IMR-90 (cell line): Measurements from ENCODE around the gene CFAP69. TPM values are rescaled to one million over a fixed set of nuclear protein-coding genes. Genes with fewer than 3 reads are reported as not detected.

ENCODE experiments used
- ATAC-seq: fragments of 200-7000 bp; cut with Tn5 transposase; 2 replicates; pipeline ENCODE4 v1.9.1; 2020; ENCODE audit warnings: low read depth, mild to moderate bottlenecking, moderate library complexity
- BruUV-seq: library from RNA; stranded (reverse); fragments of 400-500 nt; replicated peaks from 2 replicates; lab custom pipeline; 2021; lab: Mats Ljungman, UMichigan
- CTCF ChIA-PET: fragments of 300-600 bp; formaldehyde crosslinking; extraction: SDS; loops from one replicate; lab custom pipeline; 2021; ENCODE audit warnings: antibody characterized with exemption; lab: Yijun Ruan, JAX
- POLR2A ChIA-PET: fragments of 300-600 bp; sonication (Branson Sonifier 250); formaldehyde crosslinking; loops from one replicate; lab custom pipeline; 2022; ENCODE audit warnings: antibody characterized with exemption; ENCODE audit not compliant: unreplicated experiment; lab: Charles Lee
- DNase-seq: peaks from one replicate; pipeline ENCODE4 v3.0.0; 2013
- H2AFZ ChIP-seq: replicated peaks from 2 replicates; pipeline ENCODE3; 2013; ENCODE audit warnings: low read length, mild to moderate bottlenecking; ENCODE audit not compliant: poor library complexity
- H2AK5ac ChIP-seq: 2 replicates; pipeline ENCODE4 v1.6.1; 2013; ENCODE audit warnings: low read depth, low read length, inconsistent platforms
- H2AK9ac ChIP-seq: replicated peaks from 2 replicates; pipeline ENCODE3; 2013; ENCODE audit warnings: mild to moderate bottlenecking, low read depth, low read length, moderate library complexity; ENCODE audit not compliant: poor library complexity
- H2BK120ac ChIP-seq: 2 replicates; pipeline ENCODE4 v1.6.1; 2013; ENCODE audit warnings: low read depth, low read length, inconsistent platforms
- H2BK15ac ChIP-seq: 3 replicates; pipeline ENCODE4 v1.6.1; 2013; ENCODE audit warnings: low read depth, low read length, inconsistent platforms
- H2BK20ac ChIP-seq: 2 replicates; pipeline ENCODE4 v1.6.1; 2013; ENCODE audit warnings: low read depth, mild to moderate bottlenecking, inconsistent platforms, low read length, moderate library complexity
- H2BK5ac ChIP-seq: 2 replicates; pipeline ENCODE4 v1.6.1; 2013; ENCODE audit warnings: mild to moderate bottlenecking, low read depth, low read length, inconsistent platforms; ENCODE audit not compliant: poor library complexity, severe bottlenecking
- H3K14ac ChIP-seq: replicated peaks from 2 replicates; pipeline ENCODE4 v1.6.1; 2013; ENCODE audit warnings: low read depth, low read length, inconsistent platforms
- H3K18ac ChIP-seq: 2 replicates; pipeline ENCODE4 v1.6.1; 2013; ENCODE audit warnings: low read depth, low read length, control low read depth
- H3K23ac ChIP-seq: 2 replicates; pipeline ENCODE4 v1.6.1; 2013; ENCODE audit warnings: low read depth, low read length, inconsistent platforms
- H3K27ac ChIP-seq: 2 replicates; pipeline ENCODE4 v1.5.1; 2013; ENCODE audit warnings: mild to moderate bottlenecking, control low read depth, low read length; ENCODE audit not compliant: insufficient read depth
- H3K27me3 ChIP-seq: 2 replicates; pipeline ENCODE4 v1.6.1; 2013; ENCODE audit warnings: low read length; ENCODE audit not compliant: control insufficient read depth, insufficient read depth
- H3K36me3 ChIP-seq: 2 replicates; pipeline ENCODE4 v1.6.1; 2013; ENCODE audit warnings: low read length, mixed read lengths; ENCODE audit not compliant: control insufficient read depth, insufficient read depth
- H3K4ac ChIP-seq: 2 replicates; pipeline ENCODE4 v1.6.1; 2013; ENCODE audit warnings: low read depth, low read length, inconsistent platforms
- H3K4me1 ChIP-seq: 2 replicates; pipeline ENCODE4 v1.6.1; 2013; ENCODE audit warnings: low read length, mixed read lengths; ENCODE audit not compliant: control insufficient read depth, insufficient read depth
- H3K4me2 ChIP-seq: 2 replicates; pipeline ENCODE4 v1.6.1; 2013; ENCODE audit warnings: low read depth, mild to moderate bottlenecking, control low read depth, low read length, moderate library complexity
- H3K4me3 ChIP-seq: 2 replicates; pipeline ENCODE4 v1.5.1; 2013; ENCODE audit warnings: low read depth, mild to moderate bottlenecking, control low read depth, low read length, moderate library complexity; ENCODE audit not compliant: insufficient read depth
- H3K56ac ChIP-seq: 2 replicates; pipeline ENCODE4 v1.6.1; 2013; ENCODE audit warnings: low read length, inconsistent platforms; ENCODE audit not compliant: insufficient read depth; ENCODE audit errors: extremely low read depth
- H3K79me1 ChIP-seq, 2 experiments: 2 replicates each; pipeline ENCODE4 v1.6.1; 2013; ENCODE audit warnings: low read length in 2 of 2, inconsistent platforms in 1 of 2, low read depth in 1 of 2
- H3K9ac ChIP-seq: 2 replicates; pipeline ENCODE4 v1.6.1; 2013; ENCODE audit warnings: low read depth, low read length, control low read depth
- H3K9me1 ChIP-seq: 2 replicates; pipeline ENCODE4 v1.6.1; 2013; ENCODE audit warnings: low read length, inconsistent platforms; ENCODE audit not compliant: insufficient read depth
- H3K9me3 ChIP-seq: 2 replicates; pipeline ENCODE4 v1.6.1; 2013; ENCODE audit warnings: low read length; ENCODE audit not compliant: control insufficient read depth, insufficient read depth
- H4K20me1 ChIP-seq: 2 replicates; pipeline ENCODE4 v1.6.1; 2013; ENCODE audit warnings: low read length, inconsistent platforms; ENCODE audit not compliant: insufficient read depth
- H4K5ac ChIP-seq: 2 replicates; pipeline ENCODE4 v1.6.1; 2013; ENCODE audit warnings: mild to moderate bottlenecking, low read depth, low read length, control low read depth
- H4K8ac ChIP-seq, 2 experiments: 2 replicates each; pipeline ENCODE4 v1.6.1; 2013; ENCODE audit warnings: low read depth in 2 of 2, low read length in 2 of 2, control low read depth in 1 of 2, inconsistent platforms in 1 of 2
- H4K91ac ChIP-seq: 2 replicates; pipeline ENCODE4 v1.6.1; 2013; ENCODE audit warnings: low read depth, low read length, inconsistent platforms; ENCODE audit not compliant: insufficient read depth
- BHLHE40 ChIP-seq: fragments of 150-350 bp; IDR thresholded peaks from 2 replicates; pipeline ENCODE4 v1.6.1; 2016; ENCODE audit warnings: mild to moderate bottlenecking, low read depth, low read length
- CEBPB ChIP-seq: IDR thresholded peaks from 2 replicates; pipeline ENCODE4 v1.6.1; 2012; ENCODE audit warnings: low read depth, low read length, improper control_type of control experiment
- CHD1 ChIP-seq: IDR thresholded peaks from 2 replicates; pipeline ENCODE4 v1.6.1; 2012; ENCODE audit warnings: low read depth, low read length, improper control_type of control experiment
- FOS ChIP-seq: fragments of 150-350 bp; IDR thresholded peaks from 2 replicates; pipeline ENCODE4 v1.6.1; 2016; ENCODE audit warnings: low read depth, low read length
- MAFK ChIP-seq: IDR thresholded peaks from 2 replicates; pipeline ENCODE4 v1.6.1; 2012; ENCODE audit warnings: low read depth, low read length, improper control_type of control experiment
- MAZ ChIP-seq: IDR thresholded peaks from 2 replicates; pipeline ENCODE4 v1.6.1; 2012; ENCODE audit warnings: low read depth, mild to moderate bottlenecking, low read length, improper control_type of control experiment, moderate library complexity, borderline replicate concordance
- MXI1 ChIP-seq: IDR thresholded peaks from 2 replicates; pipeline ENCODE4 v1.6.1; 2012; ENCODE audit warnings: low read depth, mild to moderate bottlenecking, low read length, moderate library complexity, borderline replicate concordance
- NFE2L2 ChIP-seq: fragments of 150-350 bp; IDR thresholded peaks from 2 replicates; pipeline ENCODE4 v1.6.1; 2016; ENCODE audit warnings: low read depth, mild to moderate bottlenecking, low read length
- POLR2A ChIP-seq: IDR thresholded peaks from 2 replicates; pipeline ENCODE4 v1.6.1; 2012; ENCODE audit warnings: mild to moderate bottlenecking, low read depth, low read length
- RAD21 ChIP-seq: IDR thresholded peaks from 2 replicates; pipeline ENCODE4 v1.6.1; 2012; ENCODE audit warnings: low read length, improper control_type of control experiment
- RCOR1 ChIP-seq: IDR thresholded peaks from 2 replicates; pipeline ENCODE4 v1.6.1; 2012; ENCODE audit warnings: mild to moderate bottlenecking, low read length, improper control_type of control experiment; ENCODE audit not compliant: insufficient replicate concordance
- RFX5 ChIP-seq: IDR thresholded peaks from 2 replicates; pipeline ENCODE4 v1.8.0; 2012; ENCODE audit warnings: low read depth, mild to moderate bottlenecking, low read length, moderate library complexity
- SMC3 ChIP-seq: fragments of 150-350 bp; IDR thresholded peaks from 2 replicates; pipeline ENCODE4 v1.6.1; 2016; ENCODE audit warnings: low read depth, mild to moderate bottlenecking, antibody characterized with exemption, low read length, moderate library complexity
- WGBS, 2 experiments: methylation state at CpG; one replicate each; pipeline versions ENCODE4 v1.1.5 to v1.1.7; 2013; ENCODE audit warnings: missing lambda C conversion rate in 2 of 2; ENCODE audit not compliant: insufficient read length in 1 of 2; ENCODE audit errors: extremely low coverage in 2 of 2; 5-methylcytosine and 5-hydroxymethylcytosine counted together
- dilution Hi-C: fragments of 300-500 bp; cut with HindIII; formaldehyde crosslinking; loops from one replicate; pipeline ENCODE4 v1.14.3; 2018; ENCODE audit warnings: low sequenced_read_pairs; ENCODE audit not compliant: unreplicated experiment
- in situ Hi-C: fragments of 300-500 bp; cut with MboI; formaldehyde crosslinking; loops from 3 replicates; pipeline ENCODE4 v1.14.3; 2019; ENCODE audit warnings: low sequenced_read_pairs, inconsistent platforms, mixed read lengths
- intact Hi-C: fragments of 100-400 bp; cut with micrococcal nuclease; formaldehyde crosslinking; loops from 2 replicates; pipeline ENCODE4 v1.10.0; 2022
- polyA plus RNA-seq, 3 experiments: library from polyadenylated mRNA; depleted of rRNA; stranded (reverse); fragments of >200 nt; gene quantifications; 2 replicates each; pipeline ENCODE4 v1.2.3, GENCODE V29; 2012; ENCODE audit warnings: low replicate concordance in 1 of 3
- total RNA-seq: library from RNA; depleted of rRNA; stranded (reverse); fragments of >200 nt; gene quantifications from 2 replicates; pipeline ENCODE4 v1.2.3, GENCODE V29; 2012
- TF ChIP-seq, protein P1 (sequence below): fragments of 150-350 bp; IDR thresholded peaks from 2 replicates; pipeline ENCODE4 v1.6.1; 2017; ENCODE audit warnings: mild to moderate bottlenecking, antibody characterized with exemption, low read length, low read depth
- TF ChIP-seq, protein P2 (sequence below): fragments of 150-350 bp; IDR thresholded peaks from 2 replicates; pipeline ENCODE4 v1.6.1; 2016; ENCODE audit warnings: low read depth, mild to moderate bottlenecking, low read length, moderate library complexity, borderline replicate concordance
- TF ChIP-seq, protein P3 (sequence below): conservative IDR thresholded peaks from 2 replicates; pipeline ENCODE4 v1.5.1; 2012; ENCODE audit warnings: mild to moderate bottlenecking, low read depth, low read length, improper control_type of control experiment

Gene CFAP69
- total and polyA plus RNA-seq, 2 of the 4 experiments (the other 2 are of a cell fraction), result 0.72 to 0.86 TPM

DNA sequence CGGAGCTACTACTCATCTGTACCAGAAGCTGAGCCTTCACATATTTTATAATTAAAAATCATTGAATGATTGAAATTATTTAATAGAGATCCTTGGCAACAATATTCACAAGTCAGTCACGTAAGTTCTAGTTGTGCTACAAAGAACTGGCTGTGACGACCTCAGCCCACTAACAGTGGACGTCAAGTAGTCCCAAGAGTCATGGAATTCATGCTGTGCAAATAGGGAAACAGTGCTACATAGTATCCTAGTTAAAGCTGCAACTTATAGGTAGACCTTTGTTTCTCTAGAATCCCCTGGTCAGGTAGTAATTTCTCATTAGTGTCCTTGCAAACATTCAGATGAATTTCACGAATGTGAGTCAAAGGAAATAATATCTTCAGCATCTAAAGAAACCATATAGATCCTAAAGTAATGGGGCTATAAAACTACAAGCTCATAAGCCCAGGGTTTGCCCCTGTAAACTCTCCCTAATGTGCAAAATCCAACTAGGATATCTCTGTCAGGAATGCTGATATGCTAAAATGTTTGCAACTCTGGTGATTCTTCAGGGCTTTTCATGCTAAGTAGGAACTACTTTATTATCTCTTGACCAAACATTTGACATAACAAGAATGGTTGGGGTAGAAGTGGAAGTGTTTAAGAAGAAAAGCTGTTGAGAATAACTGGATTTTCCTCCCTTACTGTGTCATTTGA, 31.2 kb downstream of the CFAP69 start:
- DNase-seq (no peak), ATAC-seq (no peak)
- Histone ChIP-seq H3K14ac (no peak overlapping the region), H3K9me3 (no peaks in the 10 kb centered on the region), H3K4me3 (no peak overlapping the region), H4K8ac (no peak overlapping the region), H3K4me2 (no peak overlapping the region), H2BK120ac (no peak overlapping the region), H3K9me1 (no peaks in the 10 kb centered on the region), H3K9ac (no peak overlapping the region), H3K79me1 (no peaks in the 10 kb centered on the region), H3K4ac (no peak overlapping the region), H3K36me3 (no peaks in the 10 kb centered on the region), H4K20me1 (no peaks in the 10 kb centered on the region), H3K56ac (no peak overlapping the region), H3K27me3 (no peaks in the 10 kb centered on the region), H3K27ac (no peak overlapping the region), H3K18ac (no peak overlapping the region), H3K23ac (no peak overlapping the region), H4K5ac (no peak overlapping the region), H2BK5ac (no peak overlapping the region), H2AK5ac (no peak overlapping the region), H2BK15ac (no peak overlapping the region), H4K91ac (no peak overlapping the region), H2AFZ (no peak overlapping the region), H2AK9ac (no peak overlapping the region), H3K4me1 (no peaks in the 10 kb centered on the region), H2BK20ac (no peak overlapping the region)
- ChIA-PET CTCF (no interaction called here), POLR2A (no interaction called here)
- 89% methylated on average over 3 of the region's 5 CpGs; no CpG with 5 or more reads in 1 of the 2 experiments for WGBS, 2 experiments
- TF ChIP-seq MXI1 (no peak), SMC3 (no peak), CHD1 (no peak), BHLHE40 (no peak), NFE2L2 (no peak), RAD21 (no peak), CEBPB (no peak), POLR2A (no peak), RCOR1 (no peak), RFX5 (no peak), FOS (no peak), MAZ (no peak), MAFK (no peak)
- TF ChIP-seq, protein P1, sequence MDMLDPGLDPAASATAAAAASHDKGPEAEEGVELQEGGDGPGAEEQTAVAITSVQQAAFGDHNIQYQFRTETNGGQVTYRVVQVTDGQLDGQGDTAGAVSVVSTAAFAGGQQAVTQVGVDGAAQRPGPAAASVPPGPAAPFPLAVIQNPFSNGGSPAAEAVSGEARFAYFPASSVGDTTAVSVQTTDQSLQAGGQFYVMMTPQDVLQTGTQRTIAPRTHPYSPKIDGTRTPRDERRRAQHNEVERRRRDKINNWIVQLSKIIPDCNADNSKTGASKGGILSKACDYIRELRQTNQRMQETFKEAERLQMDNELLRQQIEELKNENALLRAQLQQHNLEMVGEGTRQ, result no peak
- TF ChIP-seq, protein P2, sequence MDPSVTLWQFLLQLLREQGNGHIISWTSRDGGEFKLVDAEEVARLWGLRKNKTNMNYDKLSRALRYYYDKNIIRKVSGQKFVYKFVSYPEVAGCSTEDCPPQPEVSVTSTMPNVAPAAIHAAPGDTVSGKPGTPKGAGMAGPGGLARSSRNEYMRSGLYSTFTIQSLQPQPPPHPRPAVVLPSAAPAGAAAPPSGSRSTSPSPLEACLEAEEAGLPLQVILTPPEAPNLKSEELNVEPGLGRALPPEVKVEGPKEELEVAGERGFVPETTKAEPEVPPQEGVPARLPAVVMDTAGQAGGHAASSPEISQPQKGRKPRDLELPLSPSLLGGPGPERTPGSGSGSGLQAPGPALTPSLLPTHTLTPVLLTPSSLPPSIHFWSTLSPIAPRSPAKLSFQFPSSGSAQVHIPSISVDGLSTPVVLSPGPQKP, result no peak
- TF ChIP-seq, protein P3, sequence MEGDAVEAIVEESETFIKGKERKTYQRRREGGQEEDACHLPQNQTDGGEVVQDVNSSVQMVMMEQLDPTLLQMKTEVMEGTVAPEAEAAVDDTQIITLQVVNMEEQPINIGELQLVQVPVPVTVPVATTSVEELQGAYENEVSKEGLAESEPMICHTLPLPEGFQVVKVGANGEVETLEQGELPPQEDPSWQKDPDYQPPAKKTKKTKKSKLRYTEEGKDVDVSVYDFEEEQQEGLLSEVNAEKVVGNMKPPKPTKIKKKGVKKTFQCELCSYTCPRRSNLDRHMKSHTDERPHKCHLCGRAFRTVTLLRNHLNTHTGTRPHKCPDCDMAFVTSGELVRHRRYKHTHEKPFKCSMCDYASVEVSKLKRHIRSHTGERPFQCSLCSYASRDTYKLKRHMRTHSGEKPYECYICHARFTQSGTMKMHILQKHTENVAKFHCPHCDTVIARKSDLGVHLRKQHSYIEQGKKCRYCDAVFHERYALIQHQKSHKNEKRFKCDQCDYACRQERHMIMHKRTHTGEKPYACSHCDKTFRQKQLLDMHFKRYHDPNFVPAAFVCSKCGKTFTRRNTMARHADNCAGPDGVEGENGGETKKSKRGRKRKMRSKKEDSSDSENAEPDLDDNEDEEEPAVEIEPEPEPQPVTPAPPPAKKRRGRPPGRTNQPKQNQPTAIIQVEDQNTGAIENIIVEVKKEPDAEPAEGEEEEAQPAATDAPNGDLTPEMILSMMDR, result no peak
- in situ Hi-C loops (no loop called here), dilution Hi-C loops (no loop called here), intact Hi-C loops (no loop called here)
- no TSS peak for BruUV-seq
